Gastrocnemius medialis (tissue), 4 donors: ENCODE results near the gene UBR3. TPM values are rescaled to one million over a fixed set of nuclear protein-coding genes. Genes with fewer than 3 reads are reported as not detected.

Experiments
- ATAC-seq, 2 donors: fragments of 150-250 bp; one replicate each; pipeline ENCODE4 v1.9.1; 2016
- DNase-seq, 2 donors: peaks; one replicate each; pipeline ENCODE4 v3.0.0-alpha.2; 2019
- H3K27ac ChIP-seq, 4 donors: fragments of 200-600 bp; sonication (generic); 1 replicate in 1 of 4; 2 replicates in 3 of 4; pipeline ENCODE4 v1.5.1; 2016 to 2018; ENCODE audit warnings: mild to moderate bottlenecking in 2 of 4, moderate library complexity in 1 of 4
- H3K27me3 ChIP-seq, 3 donors: fragments of 200-600 bp; sonication (generic) in 2 of 3; 1 replicate in 1 of 3; 2 replicates in 2 of 3; pipeline versions ENCODE4 v1.5.1 to v1.6.0; 2016 to 2019; ENCODE audit warnings: mild to moderate bottlenecking in 1 of 3, moderate library complexity in 1 of 3
- H3K36me3 ChIP-seq, 2 donors: fragments of 200-600 bp; sonication (generic) in 1 of 2; one replicate each; pipeline ENCODE4 v1.5.1; 2017 to 2018
- H3K4me1 ChIP-seq, 2 donors: fragments of 200-600 bp; sonication (generic) in 1 of 2; one replicate each; pipeline ENCODE4 v1.5.1; 2016 to 2017; ENCODE audit warnings: mild to moderate bottlenecking in 2 of 2
- H3K4me3 ChIP-seq, 4 donors: fragments of 200-600 bp; sonication (generic) in 3 of 4; 1 replicate in 1 of 4; 2 replicates in 3 of 4; pipeline ENCODE4 v1.5.1; 2016 to 2019; ENCODE audit warnings: mild to moderate bottlenecking in 2 of 4
- H3K9me3 ChIP-seq, 3 donors: fragments of 200-600 bp; sonication (generic) in 2 of 3; 1 replicate in 1 of 3; 2 replicates in 2 of 3; pipeline ENCODE4 v1.5.1; 2016 to 2019
- POLR2A ChIP-seq, 2 donors: fragments of 450-650 bp; IDR thresholded peaks; one replicate each; pipeline ENCODE4 v1.6.1; 2017; ENCODE audit warnings: antibody characterized with exemption in 2 of 2, mild to moderate bottlenecking in 2 of 2, moderate library complexity in 2 of 2
- in situ Hi-C, 4 donors: fragments of 200-750 bp; cut with MboI; loops; one replicate each; pipeline versions ENCODE4 v1.15.0 to v1.8.0; 2017; ENCODE audit warnings: low sequenced_read_pairs in 4 of 4
- intact Hi-C: fragments of 100-400 bp; cut with DNase I; formaldehyde crosslinking; loops from one replicate; pipeline ENCODE4 v1.15.1; 2023; ENCODE audit warnings: low total_unique reads
- total RNA-seq, 4 donors: library from RNA; depleted of rRNA; stranded (reverse); fragments of >200 nt; gene quantifications; one replicate each; pipeline versions ENCODE4 v1.1.0 to v1.2.3, GENCODE V29; 2016
- TF ChIP-seq, protein P1 (sequence below), 5 experiments: fragments of 450-650 bp in 3 of 5; fragments of 200-600 bp in 2 of 5; sonication (generic) in 2 of 5; IDR thresholded peaks in 4 of 5; conservative IDR thresholded peaks in 1 of 5; 1 replicate in 4 of 5; 2 replicates in 1 of 5; pipeline ENCODE4 v1.5.1; 2016 to 2019; ENCODE audit warnings: antibody characterized with exemption in 5 of 5, mild to moderate bottlenecking in 3 of 5, moderate library complexity in 3 of 5

The UBR3 gene
- total RNA-seq, 4 donors from 2014 or later = 178 to 247 (median 187) TPM

DNA sequence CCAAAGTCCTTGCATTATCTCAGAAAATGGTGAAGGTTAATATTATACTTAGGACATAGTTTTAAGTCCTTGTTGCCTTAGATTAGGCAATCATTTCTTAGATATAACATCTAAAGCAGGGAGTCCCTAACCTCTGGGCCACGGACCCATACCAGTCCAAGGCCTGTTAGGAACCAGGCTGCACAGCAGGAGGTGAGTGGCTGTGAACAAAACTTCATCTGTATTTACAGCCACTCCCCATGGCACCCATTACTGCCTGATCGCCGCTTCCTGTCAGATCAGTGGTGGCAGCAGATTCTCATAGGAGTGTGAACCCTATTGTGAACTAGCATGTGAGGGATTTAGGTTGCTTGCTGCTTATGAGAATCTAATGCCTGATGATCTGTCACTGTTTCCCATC is 264.2 kb downstream of the UBR3 start:
- no peaks in the 10 kb centered on the region for H3K36me3 ChIP-seq

DNA sequence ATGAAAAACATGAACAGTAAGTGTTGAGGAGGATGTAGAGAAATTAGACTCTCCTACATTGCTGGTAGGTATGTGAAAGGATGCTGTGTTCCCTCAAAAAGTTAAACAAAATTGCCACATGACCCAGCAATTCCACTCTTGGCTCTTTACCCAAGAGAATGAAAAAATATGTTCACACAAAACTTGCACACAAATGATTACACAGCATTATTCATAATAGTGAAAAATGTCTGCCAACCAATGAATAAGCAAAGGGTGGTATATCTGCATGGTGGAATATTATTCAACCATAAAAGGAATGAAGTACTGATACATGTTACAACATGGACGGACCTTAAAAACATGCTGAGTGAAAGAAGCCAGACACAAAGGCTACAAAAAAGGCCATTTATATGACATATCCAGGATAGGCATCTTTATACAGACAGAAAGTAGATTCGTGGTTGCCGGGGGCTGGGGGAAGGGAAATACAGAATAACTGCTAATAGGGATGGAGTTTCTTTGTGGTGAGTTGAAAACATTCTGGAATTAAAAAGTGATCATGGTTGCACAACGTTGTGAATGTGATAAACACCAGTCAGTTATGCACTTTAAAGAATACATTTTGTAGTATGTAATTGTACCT is 265.3 kb downstream of the UBR3 start:
- intact Hi-C loops = no loop called here
- H3K27ac ChIP-seq = no peak overlapping the region
- peak in 1 of 2 donors; percentile 26 for ATAC-seq
- no peaks in the 10 kb centered on the region for H3K9me3 ChIP-seq
- no peaks in the 10 kb centered on the region for H3K27me3 ChIP-seq
- no peaks in the 10 kb centered on the region for H3K4me1 ChIP-seq
- DNase-seq = no peak
- no peak for TF ChIP-seq POLR2A (IDR thresholded peaks at IDR 0.05)
- TF ChIP-seq, protein P1, sequence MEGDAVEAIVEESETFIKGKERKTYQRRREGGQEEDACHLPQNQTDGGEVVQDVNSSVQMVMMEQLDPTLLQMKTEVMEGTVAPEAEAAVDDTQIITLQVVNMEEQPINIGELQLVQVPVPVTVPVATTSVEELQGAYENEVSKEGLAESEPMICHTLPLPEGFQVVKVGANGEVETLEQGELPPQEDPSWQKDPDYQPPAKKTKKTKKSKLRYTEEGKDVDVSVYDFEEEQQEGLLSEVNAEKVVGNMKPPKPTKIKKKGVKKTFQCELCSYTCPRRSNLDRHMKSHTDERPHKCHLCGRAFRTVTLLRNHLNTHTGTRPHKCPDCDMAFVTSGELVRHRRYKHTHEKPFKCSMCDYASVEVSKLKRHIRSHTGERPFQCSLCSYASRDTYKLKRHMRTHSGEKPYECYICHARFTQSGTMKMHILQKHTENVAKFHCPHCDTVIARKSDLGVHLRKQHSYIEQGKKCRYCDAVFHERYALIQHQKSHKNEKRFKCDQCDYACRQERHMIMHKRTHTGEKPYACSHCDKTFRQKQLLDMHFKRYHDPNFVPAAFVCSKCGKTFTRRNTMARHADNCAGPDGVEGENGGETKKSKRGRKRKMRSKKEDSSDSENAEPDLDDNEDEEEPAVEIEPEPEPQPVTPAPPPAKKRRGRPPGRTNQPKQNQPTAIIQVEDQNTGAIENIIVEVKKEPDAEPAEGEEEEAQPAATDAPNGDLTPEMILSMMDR (IDR thresholded peaks at IDR 0.05 in 4 of 5, conservative IDR thresholded peaks at IDR 0.05 in 1 of 5) = no peak
- in situ Hi-C loops = no loop called here
- H3K36me3 ChIP-seq = no peaks in the 10 kb centered on the region
- H3K4me3 ChIP-seq = no peak overlapping the region

More for the DNA sequence above, 264.2 kb downstream of the UBR3 start:
- H3K4me1 ChIP-seq = no peaks in the 10 kb centered on the region
- H3K27ac ChIP-seq = no peak overlapping the region
- ATAC-seq (no peak), DNase-seq (no peak)
- no peaks in the 10 kb centered on the region for H3K27me3 ChIP-seq
- intact Hi-C loops (no loop called here), in situ Hi-C loops (no loop called here)
- no peaks in the 10 kb centered on the region for H3K9me3 ChIP-seq
- TF ChIP-seq POLR2A (IDR thresholded peaks at IDR 0.05) = no peak
- TF ChIP-seq, protein P1 (IDR thresholded peaks at IDR 0.05 in 4 of 5, conservative IDR thresholded peaks at IDR 0.05 in 1 of 5) = no peak
- H3K4me3 ChIP-seq = no peak overlapping the region

DNA sequence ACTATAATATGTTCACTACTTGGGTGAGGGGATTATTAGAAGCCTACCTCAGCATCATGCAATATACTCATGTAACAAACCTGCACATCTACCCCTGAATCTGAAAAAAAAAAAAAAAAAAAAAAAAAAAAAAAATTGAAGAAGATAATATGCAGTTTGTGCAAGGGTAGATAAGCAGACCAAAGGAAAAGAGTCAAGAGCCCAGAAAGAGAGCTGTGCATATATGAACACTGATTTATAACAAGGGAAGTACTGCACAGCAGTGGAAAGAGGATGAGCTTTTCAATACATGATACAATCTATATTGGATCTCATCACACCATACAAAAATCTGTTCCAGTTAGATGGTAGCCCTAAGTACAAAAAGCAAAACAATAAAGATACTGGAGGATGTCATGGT is 268.1 kb downstream of the UBR3 start:
- no peaks in the 10 kb centered on the region for H3K27me3 ChIP-seq
- H3K4me1 ChIP-seq = no peaks in the 10 kb centered on the region
- in situ Hi-C loops (no loop called here), intact Hi-C loops (no loop called here)
- no peak for DNase-seq
- no peaks in the 10 kb centered on the region for H3K9me3 ChIP-seq
- no peak overlapping the region for H3K4me3 ChIP-seq
- ATAC-seq = no peak
- TF ChIP-seq, protein P1 (IDR thresholded peaks at IDR 0.05 in 4 of 5, conservative IDR thresholded peaks at IDR 0.05 in 1 of 5) = no peak
- no peak for TF ChIP-seq POLR2A (IDR thresholded peaks at IDR 0.05)
- H3K36me3 ChIP-seq = no peaks in the 10 kb centered on the region
- no peak overlapping the region for H3K27ac ChIP-seq

DNA sequence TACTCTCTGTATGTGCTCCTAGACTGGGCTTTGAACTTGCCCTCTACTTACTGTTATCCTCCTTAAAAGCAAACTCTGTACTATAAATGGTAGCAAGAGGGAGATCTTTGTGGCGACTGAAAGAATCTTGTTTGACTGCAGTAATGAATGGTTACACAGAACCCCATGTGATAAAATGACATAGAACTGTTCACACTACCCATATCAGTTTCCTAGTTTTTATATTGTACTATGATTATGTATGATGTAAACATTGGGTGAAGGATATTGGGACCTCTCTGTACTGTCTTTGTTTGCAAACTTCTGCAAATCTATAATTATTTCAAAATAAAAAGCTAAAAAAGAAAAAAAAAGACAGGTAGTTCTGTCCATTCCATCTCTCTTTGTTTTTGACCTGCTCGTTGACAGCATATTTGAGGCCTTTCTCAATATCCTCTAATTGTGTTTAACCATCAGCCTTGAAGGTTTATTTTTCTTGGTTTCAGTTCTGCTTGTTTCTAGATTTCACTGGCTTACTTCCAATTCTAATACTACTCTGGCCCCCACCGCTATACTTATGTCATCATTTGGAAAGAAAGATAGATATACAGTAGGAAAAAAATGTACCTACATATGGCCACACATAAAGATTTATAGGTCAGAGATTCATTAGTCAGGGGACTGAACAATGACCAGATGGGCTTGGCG is 271.5 kb downstream of the UBR3 start:
- TF ChIP-seq, protein P1 (IDR thresholded peaks at IDR 0.05 in 4 of 5, conservative IDR thresholded peaks at IDR 0.05 in 1 of 5) = no peak
- intact Hi-C loops (no loop called here), in situ Hi-C loops (no loop called here)
- DNase-seq (no peak), ATAC-seq (no peak)
- no peak overlapping the region for H3K27ac ChIP-seq
- no peaks in the 10 kb centered on the region for H3K9me3 ChIP-seq
- no peaks in the 10 kb centered on the region for H3K4me1 ChIP-seq
- no peaks in the 10 kb centered on the region for H3K36me3 ChIP-seq
- no peaks in the 10 kb centered on the region for H3K27me3 ChIP-seq
- no peak overlapping the region for H3K4me3 ChIP-seq
